ENCODE results near the gene PIK3C2G.

- TF ChIP-seq POLR2A (IDR thresholded peaks at IDR 0.05; ENCODE audit: borderline replicate concordance, extremely low read depth, insufficient read depth, insufficient read length) (no peak), YY1 (IDR thresholded peaks at IDR 0.05; ENCODE audit: extremely low read depth, insufficient replicate concordance, low read depth, low read length) (no peak), SIN3A (IDR thresholded peaks at IDR 0.05; ENCODE audit: low read depth) (no peak), CTCF (IDR thresholded peaks at IDR 0.05 in 2 of 3, conservative IDR thresholded peaks at IDR 0.05 in 1 of 3; ENCODE audit: borderline replicate concordance in 1 of 3, insufficient read depth in 1 of 3, low read depth in 2 of 3, low read length in 2 of 3) (no peak), SRF (IDR thresholded peaks at IDR 0.05; ENCODE audit: low read depth) (no peak), REST (IDR thresholded peaks at IDR 0.05; ENCODE audit: low read depth) (no peak), ATF3 (IDR thresholded peaks at IDR 0.05) (no peak), EZH2phosphoT487 (IDR thresholded peaks at IDR 0.05; ENCODE audit: borderline replicate concordance) (no peak), CBX3 (IDR thresholded peaks at IDR 0.05; ENCODE audit: low read depth) (no peak), EZH2 (IDR thresholded peaks at IDR 0.05) (no peak), ZBTB33 (IDR thresholded peaks at IDR 0.05; ENCODE audit: extremely low read depth, insufficient replicate concordance, low read length) (no peak), JUND (IDR thresholded peaks at IDR 0.05) (no peak), EGR1 (IDR thresholded peaks at IDR 0.05; ENCODE audit: low read depth) (no peak), MAX (IDR thresholded peaks at IDR 0.05) (no peak)
Measured at GRCh38 chr12:18576648-18577047, 315.3 kb downstream of the PIK3C2G start.

Measured in HCT116 (cell line).